GM21786 (cell line): ENCODE data around the gene FMNL3.
A peak's percentile ranks its signal among the peaks of the same experiment; 100 is the strongest.
"Not testable (repeated sequence)": the region's sequence is repeated elsewhere in the genome, so short reads cannot be mapped to it uniquely, and the experiment has no call there.

Experiments
- ATAC-seq: cut with Tn5 transposase; IDR thresholded peaks from one replicate; pipeline ENCODE4 v1.9.1; 2021; ENCODE audit not compliant: unreplicated experiment

Gene FMNL3, protein sequence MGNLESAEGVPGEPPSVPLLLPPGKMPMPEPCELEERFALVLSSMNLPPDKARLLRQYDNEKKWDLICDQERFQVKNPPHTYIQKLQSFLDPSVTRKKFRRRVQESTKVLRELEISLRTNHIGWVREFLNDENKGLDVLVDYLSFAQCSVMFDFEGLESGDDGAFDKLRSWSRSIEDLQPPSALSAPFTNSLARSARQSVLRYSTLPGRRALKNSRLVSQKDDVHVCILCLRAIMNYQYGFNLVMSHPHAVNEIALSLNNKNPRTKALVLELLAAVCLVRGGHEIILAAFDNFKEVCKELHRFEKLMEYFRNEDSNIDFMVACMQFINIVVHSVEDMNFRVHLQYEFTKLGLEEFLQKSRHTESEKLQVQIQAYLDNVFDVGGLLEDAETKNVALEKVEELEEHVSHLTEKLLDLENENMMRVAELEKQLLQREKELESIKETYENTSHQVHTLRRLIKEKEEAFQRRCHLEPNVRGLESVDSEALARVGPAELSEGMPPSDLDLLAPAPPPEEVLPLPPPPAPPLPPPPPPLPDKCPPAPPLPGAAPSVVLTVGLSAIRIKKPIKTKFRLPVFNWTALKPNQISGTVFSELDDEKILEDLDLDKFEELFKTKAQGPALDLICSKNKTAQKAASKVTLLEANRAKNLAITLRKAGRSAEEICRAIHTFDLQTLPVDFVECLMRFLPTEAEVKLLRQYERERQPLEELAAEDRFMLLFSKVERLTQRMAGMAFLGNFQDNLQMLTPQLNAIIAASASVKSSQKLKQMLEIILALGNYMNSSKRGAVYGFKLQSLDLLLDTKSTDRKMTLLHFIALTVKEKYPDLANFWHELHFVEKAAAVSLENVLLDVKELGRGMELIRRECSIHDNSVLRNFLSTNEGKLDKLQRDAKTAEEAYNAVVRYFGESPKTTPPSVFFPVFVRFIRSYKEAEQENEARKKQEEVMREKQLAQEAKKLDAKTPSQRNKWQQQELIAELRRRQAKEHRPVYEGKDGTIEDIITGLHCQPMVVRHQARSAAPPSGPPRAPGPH

DNA sequence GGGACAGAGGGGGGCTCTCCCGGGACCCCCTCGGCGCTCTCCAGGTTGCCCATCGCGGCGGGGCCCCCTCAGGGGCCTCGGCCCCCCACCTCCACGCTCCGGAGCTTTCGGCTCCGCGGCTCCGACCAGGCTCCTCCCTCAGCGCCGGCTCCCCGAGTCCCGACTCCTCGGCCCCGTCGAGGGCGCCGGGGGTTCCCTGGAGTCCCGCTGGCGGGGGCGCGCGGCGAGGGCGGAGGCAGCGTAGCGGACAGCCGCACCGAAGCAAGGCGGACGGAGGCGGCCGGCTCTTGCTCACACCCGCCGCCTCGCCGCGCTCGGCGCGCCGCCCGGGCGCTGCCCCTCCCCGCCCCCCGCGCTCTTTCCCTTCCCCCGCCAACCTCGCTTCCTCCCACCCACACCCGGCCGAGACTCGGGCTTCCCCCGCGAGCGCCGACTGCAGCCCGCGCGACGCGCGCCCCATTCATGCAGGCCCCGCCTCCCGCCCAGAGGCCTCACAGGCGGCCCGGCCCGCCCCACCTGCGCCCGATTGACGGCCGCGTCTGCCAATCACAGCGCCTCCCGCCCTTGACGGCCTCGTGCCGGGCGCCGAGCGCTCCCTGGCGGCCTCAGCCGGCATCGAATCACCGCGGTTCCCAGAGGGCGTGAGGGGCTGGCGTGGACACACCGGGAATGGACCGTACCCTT is at the start of gene FMNL3:
Gene FMNL3 (minus strand): TSS at position 278 of the 684 bp plus-strand sequence. CDS start 225 bp downstream, at position 53.
- ATAC-seq = peak; percentile 71

DNA sequence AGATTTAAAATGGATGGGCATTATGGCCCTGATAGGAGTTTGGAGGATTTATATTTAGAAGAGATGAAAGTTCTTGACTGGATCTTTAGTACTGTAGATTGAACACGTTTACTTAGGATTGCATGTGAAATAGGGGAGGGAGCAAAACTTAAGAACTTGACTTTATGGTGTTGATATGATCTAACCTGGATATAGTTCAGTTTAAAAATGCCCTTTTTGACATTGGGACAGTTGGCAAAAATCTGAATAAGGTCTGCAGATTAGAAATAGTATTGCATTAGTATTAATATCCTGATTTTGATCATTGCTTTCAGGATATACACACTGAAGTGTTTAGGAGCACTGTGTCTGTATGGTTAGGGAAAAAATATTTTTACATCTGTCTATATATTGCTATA is 43.8 kb upstream of the FMNL3 start:
- ATAC-seq = no peak

DNA sequence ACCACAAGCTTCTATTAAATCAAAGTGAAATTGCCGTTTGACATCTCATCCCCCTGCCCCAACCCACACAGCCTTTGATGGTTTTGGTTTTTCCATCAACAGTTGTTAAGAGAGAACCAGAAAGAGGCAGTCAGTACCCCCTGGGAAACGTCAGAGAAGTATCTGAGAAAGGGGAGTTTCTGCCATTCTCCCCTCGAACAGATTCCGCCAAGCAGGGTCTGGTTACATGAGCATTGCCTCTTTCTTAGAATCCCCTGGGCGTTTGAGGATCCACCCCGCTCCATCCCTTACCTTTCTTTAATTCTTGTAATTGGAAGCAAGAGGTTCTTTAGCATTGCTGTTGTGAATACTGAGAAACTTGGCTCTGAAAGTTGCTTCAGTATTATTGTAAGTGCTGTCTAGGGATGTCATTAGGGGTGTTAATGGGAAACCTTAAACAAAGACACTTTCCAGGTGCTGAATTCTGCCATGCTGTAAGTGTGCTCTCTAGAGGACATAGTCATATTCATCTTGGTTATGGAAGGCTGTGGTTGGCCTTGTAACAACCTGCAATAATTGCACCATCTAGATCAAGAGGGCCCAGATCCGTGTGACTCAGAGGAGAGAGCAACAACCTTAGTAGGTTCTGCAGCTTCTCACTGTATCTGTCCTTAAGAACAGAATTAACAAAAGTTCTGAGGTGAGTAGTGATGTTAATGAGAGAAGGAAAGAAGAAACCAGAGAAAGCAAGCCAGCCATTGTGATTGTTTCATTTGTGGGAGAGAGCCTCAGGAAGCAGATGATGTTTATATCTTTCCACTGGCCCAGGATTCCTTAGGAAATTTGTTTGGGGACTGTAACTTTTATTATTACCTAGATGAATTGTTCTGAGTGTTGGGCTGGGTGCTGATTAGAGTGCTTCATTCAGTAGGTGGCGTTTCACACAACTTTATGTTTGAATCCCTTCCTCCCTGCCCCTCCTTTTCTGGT is 43.1 kb upstream of the FMNL3 start:
- no peak for ATAC-seq

DNA sequence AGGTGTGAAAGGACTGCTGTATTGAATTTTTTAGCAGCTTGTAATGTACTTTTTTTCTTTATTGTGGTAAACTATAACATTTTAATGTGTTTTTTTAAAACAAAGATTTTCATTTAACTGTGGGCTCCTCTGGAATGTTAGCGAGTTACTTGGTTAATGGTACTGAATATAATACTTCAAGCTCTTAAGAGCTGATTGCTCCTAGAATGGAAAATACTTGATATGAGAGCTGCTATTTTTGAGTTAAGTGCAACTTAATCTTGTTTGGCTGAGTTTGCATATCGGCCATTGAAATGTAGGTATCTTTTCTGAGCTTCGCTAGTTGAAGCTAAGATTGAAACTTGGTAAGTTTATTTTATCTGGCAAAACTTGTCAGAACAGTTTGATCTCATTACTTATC is 41.6 kb upstream of the FMNL3 start:
- no peak for ATAC-seq

DNA sequence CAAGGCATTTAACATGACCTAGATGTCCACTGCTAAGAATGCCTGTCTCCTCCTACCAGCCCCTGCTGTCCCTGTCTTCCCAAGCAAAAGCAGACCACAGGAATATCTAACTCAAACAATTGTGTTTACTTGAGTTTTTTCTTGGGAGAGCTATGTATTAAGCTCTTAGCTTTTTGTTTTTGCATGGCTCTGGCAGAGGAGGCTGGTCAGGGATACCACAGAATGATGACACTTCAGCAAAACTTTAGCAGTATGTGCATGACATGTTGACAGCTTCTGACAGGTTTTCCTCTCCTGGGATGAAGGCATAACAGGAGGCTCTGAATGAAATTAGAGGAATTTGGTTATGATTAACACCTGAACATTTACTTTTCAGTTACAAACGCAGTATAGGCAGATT is 41.1 kb upstream of the FMNL3 start:
- ATAC-seq = no peak

DNA sequence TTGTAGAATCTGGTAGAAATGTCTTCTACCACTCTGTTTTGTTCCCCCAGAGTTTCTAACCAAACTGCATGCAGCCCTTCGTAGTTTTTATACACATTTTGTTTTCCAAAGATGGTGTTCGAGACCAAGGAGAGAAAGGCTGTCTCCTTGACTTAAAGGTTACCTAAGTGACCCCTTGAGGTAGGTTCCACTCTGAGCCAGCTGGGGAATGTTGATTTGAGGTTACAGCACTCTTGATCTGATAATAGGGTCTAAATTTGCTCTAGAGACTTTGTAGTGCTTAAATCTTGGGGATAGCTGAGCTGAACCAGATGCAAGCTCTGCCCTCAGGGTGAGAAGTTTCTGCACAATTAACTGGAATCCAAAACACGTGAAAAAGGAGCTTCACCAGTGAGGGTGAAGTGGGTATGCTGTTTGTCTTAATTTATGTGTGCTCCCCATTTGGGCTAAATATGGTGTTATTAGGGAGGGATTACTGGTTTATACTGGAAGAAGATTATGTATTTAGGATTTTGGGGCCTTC is 37.2 kb upstream of the FMNL3 start:
- ATAC-seq = no peak

DNA sequence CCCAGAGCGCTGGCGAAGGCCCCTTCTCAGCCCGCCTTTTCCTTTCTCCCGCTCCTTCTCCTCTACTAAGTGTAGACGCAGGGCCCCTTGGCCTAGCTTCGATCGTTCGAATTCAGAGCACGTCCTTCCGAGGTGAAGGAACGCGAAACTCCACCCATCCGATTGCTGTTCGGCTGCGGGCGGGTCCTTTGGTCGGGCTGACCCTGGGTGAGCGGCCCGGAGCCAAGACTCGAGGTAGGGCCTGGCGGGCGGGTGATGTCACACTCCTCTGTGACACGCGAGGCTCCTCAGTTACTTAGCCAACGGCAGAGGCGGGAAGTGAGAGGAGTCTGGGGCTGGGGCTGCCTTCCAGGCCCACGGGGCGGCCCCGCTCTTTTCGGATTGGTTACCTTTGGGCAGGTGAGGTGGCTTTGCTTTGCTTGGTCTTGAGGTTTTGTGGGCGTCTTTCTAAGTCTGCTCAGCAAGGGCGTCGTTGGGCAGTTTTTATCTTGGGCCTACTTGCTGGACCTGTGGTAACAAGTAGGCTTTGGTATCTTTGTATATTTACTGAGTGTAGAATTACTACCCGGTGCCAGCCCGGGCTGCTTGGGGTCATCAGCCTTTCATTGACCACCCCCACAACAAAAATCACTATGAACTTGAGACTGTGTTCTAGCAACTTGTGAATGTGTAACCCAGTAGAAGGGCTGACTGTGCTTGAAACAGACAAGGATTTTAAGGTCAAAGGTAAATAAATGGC is 34.8 kb upstream of the FMNL3 start:
- ATAC-seq = peak; percentile 43

DNA sequence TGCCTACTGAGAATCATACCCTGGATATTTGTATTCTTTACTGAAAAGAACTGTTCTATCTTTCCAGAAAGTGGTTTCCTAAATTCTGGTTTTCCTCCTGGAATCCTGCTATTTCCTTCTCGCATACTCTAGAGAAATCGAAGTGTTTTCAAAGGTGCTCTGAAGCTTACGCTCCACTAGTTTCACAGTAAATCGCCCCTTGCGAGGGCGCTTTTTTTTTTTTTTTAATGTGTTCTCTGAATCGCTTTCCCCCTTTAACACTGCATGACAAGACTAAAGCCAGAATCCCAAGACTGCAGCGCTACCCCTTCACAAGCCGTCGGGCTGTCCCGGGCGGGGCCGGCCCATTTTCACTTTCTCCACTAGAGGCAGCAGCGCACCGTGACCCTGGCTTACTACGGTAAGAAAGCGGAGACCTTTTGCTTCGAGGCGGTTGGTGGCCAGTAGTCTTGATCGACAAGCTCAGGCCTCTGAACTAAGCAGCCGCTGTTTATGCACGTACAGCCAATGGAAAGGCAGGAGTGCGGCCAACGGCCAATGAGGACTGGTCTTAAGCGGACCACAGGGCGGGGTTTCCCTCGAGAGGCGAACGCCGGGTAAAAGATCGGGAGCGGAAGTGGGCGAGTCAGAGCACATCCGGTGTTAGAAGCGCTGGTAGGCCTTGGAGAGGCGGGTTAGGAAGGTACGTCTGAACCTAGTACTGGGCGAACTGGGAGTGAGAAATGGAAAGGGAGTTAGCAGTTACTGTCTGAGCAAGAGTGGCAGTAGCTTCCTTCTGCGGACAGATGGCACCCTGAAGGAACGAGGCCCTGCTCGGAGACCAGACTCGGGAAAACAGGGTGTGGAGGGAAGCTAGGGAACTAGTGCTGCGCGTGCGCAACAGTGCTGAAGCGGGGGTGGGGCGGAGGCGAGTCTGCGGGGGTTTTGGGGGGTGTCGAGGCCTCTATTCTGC is 34.0 kb upstream of the FMNL3 start, which contains the start of gene TMBIM6:
Gene TMBIM6 (plus strand): TSS at position 628 of the 952 bp plus-strand sequence. CDS start 10,937 bp downstream, outside the sequence.
- ATAC-seq = peak; percentile 93

DNA sequence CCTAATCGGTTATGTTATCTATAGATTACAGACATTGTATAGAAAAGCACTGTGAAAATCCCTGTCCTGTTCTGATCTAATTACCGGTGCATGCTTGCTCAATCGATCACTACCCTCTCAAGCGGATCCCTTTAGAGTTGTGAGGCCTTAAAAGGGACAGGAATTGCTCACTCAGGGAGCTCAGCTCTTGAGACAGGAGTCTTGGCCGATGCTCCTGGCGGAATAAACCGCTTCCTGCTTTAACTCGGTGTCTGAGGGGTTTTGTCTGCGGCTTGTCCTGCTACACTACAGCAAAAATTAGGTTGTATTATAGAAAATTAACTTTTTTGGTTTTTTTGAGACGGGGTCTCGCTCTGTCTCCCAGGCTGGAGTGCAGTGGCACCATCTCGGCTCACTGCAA is 33.1 kb upstream of the FMNL3 start:
- ATAC-seq = not testable (repeated sequence)

DNA sequence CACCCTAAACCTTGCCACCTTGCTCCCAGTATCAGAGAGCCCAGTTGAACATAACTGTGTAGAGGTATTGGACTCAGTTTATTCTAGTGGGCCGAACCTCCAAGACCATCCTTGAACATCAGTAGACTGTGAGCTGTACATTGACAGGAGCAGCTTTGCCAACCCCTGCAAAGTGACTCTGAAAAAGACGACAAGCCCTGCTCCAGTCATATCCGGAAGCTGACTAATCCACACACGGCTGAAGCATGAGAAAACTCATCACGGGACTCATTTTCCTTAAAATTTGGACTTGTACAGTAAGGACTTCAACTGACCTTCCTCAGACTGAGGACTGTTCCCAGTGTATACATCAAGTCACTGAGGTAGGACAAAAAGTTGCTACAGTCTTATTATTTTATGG is 31.5 kb upstream of the FMNL3 start:
- not testable (repeated sequence) for ATAC-seq

DNA sequence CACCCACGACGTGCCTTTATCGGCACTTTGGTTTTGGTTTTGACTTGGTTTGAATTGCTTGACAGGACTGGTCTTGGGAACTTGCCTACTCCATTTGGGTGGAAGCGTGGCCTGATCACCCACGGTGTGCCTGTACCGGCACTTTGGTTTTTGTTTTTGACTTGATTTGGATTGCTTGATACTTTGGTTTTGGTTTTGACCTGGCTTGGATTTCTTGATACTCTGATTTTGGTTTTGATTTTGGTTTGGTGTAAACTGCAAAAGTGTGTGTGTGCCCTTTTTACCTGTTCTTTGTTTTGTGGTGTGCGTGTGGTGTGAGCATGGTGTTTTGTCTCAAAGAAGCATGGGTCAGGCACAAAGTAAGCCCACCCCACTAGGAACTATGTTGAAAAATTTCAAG is 27.7 kb upstream of the FMNL3 start:
- not testable (repeated sequence) for ATAC-seq

DNA sequence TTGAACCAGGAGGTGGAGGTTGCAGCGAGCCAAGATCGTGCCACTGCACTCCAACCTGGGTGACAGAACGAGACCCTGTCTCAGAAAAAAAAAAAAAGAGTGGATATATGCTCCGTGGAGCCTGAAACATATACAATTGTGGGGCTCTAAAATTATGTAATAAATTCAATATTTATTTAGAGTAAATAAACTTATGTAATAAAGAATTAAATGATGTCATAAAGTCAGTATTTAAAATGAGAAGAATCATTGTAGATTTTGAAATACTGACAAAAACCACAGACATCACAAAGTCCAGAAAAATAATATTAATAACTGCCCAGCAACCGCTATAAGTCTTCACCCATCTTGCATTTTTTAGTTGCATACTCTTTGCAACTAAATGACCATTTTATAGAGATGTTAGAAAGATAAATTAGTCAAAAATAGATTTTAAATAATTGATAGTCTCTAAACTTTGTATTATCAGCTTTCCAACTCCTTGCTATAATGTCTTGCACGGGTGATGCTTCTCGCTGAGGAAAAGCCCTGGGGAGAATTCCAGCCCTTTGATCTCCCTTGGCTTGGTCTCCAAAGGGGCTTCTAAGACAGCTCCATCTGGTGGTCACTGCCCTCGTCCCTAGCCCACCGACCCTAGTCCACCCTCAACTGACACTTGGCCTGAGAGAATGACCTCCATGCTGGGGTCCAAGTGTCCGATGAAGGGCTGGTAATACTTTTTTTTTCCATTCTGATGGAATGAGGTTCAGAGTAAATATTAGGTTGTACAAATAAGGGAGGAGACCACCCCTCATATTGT is 26.2 kb upstream of the FMNL3 start:
- no peak for ATAC-seq

DNA sequence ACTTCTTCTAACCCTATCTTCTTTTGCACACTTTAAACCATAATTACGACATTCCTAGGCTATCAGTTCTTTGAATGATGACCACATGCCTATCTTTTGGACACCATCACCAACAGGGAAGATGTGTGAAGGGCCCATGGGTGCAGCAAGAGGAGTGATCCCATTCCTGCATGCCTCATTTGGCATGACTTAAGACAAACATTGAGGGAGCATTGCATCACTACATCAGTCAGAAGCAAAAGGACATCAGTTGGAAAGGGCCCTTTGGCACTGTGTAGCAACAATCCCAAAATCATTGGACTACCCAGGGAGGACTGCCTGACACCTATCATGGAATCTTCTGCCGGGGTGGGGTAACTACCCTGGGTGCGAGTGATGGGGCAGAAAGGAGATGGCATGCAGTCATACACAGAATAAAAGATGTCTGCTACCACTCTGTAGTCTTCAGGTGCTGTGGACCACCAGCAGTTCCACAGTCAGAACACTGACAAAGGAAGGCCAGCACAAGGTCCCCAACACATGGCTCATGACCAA is 23.4 kb upstream of the FMNL3 start:
- no peak for ATAC-seq

DNA sequence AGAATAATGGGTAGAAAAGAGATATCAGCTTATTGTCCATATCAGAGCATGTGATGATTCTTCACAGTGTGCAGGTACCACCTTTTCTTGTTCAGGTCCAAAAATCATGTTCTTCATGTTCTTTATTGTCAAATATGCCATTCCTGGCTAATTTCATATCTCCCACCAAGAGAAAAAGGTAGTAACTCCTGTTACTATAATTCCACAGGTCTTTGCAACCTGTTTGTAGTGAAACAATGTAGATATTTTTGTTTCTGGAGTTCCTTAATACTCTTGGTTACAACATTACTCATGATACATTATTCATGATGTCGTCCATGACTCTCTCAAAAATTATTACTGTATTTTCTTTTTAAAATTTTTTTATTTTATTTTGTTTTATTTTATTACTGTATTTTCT is 22.8 kb upstream of the FMNL3 start:
- ATAC-seq = no peak

DNA sequence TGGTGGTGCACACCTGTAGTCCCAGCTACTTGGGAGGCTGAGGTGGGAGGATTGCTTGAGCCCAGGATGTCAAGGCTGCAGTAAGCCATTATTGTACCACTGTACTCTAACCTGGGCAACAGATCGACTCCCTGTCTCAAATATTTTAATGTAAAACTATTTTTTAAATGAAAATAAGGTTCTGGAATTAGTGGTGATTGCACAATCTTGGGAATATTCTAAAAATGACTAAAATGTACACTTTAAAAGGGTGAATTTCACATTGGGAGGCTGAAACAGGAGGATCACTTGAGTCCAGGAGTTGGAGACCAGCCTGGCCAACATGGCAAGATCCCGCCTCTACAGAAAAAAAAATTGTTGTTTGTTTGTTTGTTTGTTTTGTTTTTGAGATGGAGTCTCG is 21.2 kb upstream of the FMNL3 start:
- ATAC-seq = no peak

DNA sequence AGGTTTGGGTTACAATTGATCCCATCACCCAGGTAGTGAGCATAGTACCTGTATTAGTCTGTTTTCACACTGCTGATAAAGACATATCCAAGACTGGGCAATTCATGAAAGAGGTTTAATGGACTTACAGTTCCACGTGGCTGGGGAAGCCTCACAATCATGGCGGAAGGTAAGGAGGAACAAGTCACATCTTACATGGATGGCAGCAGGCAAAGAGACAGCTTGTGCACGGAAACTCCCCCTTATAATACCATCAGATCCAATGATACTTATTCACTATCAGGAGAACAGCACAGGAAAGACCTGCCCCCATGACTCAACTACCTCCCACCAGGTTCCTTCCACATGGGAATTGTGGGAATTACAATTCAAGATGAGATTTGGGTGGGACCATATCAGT is 14.2 kb upstream of the FMNL3 start:
- not testable (repeated sequence) for ATAC-seq

DNA sequence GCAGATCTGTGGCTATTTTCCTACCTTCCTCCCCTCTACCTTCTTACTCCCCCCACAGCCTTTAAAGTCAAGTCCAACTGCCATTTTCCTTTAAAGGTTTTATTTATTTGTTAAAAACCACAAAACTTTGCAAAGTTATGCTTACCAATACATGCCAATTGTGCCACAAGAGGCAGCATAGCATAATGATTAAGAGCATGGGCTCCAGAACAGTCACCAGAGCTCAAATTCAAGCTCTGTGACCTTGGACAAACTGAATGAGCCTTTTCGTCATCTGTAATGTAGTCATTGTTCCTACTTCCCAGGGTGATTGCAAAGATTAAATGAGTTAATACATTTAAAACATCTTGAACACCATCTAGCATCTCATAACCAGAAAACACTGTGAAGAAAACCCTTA is 13.0 kb upstream of the FMNL3 start:
- ATAC-seq = no peak
